Measurements from ENCODE around the gene CD72. TPM values are rescaled to one million over a fixed set of nuclear protein-coding genes. Genes with fewer than 3 reads are reported as not detected.

CD72 gene
- total RNA-seq, 1 donor from 2014 or later = 0.79 TPM

GRCh38 chr9:35606726-35607125, 11.5 kb downstream of the CD72 start:
- no peak overlapping the region for H3K4me3 ChIP-seq (ENCODE audit: low read depth, low read length)
- no peaks in the 10 kb centered on the region for H3K27me3 ChIP-seq (ENCODE audit: control insufficient read depth, insufficient read depth, low read length)
- no peak for TF ChIP-seq CTCF (IDR thresholded peaks at IDR 0.05; ENCODE audit: insufficient read depth, low read length, severe bottlenecking)
- DNase-seq (ENCODE audit: low read depth) = no peak
- peaks cover 8% of the 10 kb centered on the region for H3K36me3 ChIP-seq (ENCODE audit: control insufficient read depth, insufficient read depth, low read length)
- FAIRE-seq = no peak

- Histone ChIP-seq H3K27me3 (ENCODE audit: control insufficient read depth, insufficient read depth, low read length) (no peaks in the 10 kb centered on the region), H3K4me3 (ENCODE audit: low read depth, low read length) (peak overlapping the region; percentile 78), H3K36me3 (ENCODE audit: control insufficient read depth, insufficient read depth, low read length) (peaks cover 8% of the 10 kb centered on the region)
- FAIRE-seq (no peak), DNase-seq (ENCODE audit: low read depth) (peak; percentile 7)
- TF ChIP-seq CTCF (IDR thresholded peaks at IDR 0.05; ENCODE audit: insufficient read depth, low read length, severe bottlenecking) = no peak
Measured at GRCh38 chr9:35606138-35606504, 12.1 kb downstream of the CD72 start.

GRCh38 chr9:35605351-35606137, 12.7 kb downstream of the CD72 start:
- DNase-seq (ENCODE audit: low read depth) (peak; percentile 15), FAIRE-seq (no peak)
- Histone ChIP-seq H3K4me3 (ENCODE audit: low read depth, low read length) (peak overlapping the region; percentile 78), H3K36me3 (ENCODE audit: control insufficient read depth, insufficient read depth, low read length) (peaks cover 8% of the 10 kb centered on the region), H3K27me3 (ENCODE audit: control insufficient read depth, insufficient read depth, low read length) (no peaks in the 10 kb centered on the region)
- no peak for TF ChIP-seq CTCF (IDR thresholded peaks at IDR 0.05; ENCODE audit: insufficient read depth, low read length, severe bottlenecking)

- DNase-seq (ENCODE audit: low read depth) (peak; percentile 52), FAIRE-seq (no peak)
- TF ChIP-seq CTCF (IDR thresholded peaks at IDR 0.05; ENCODE audit: insufficient read depth, low read length, severe bottlenecking) = no peak
- H3K27me3 ChIP-seq (ENCODE audit: control insufficient read depth, insufficient read depth, low read length) = no peaks in the 10 kb centered on the region
- H3K36me3 ChIP-seq (ENCODE audit: control insufficient read depth, insufficient read depth, low read length) = peaks cover 8% of the 10 kb centered on the region
- peak within 1 kb of the TSS; percentile 78 for H3K4me3 ChIP-seq (ENCODE audit: low read depth, low read length)
Measured at GRCh38 chr9:35604578-35605350, 13.4 kb downstream of the CD72 start, which contains the start of gene TESK1. Gene TESK1 (plus strand): TSS chr9:35605262. CDS start chr9:35605620, 358 bp downstream.

GRCh38 chr9:35603986-35604577, 14.1 kb downstream of the CD72 start:
- DNase-seq (ENCODE audit: low read depth) (peak; percentile 98), FAIRE-seq (peak; percentile 94)
- peak; percentile 88 for TF ChIP-seq CTCF (IDR thresholded peaks at IDR 0.05; ENCODE audit: insufficient read depth, low read length, severe bottlenecking)
- Histone ChIP-seq H3K36me3 (ENCODE audit: control insufficient read depth, insufficient read depth, low read length) (peaks cover 6% of the 10 kb centered on the region), H3K27me3 (ENCODE audit: control insufficient read depth, insufficient read depth, low read length) (no peaks in the 10 kb centered on the region), H3K4me3 (ENCODE audit: low read depth, low read length) (peak overlapping the region; percentile 78)

Measured in bronchial epithelial cell (primary cell).